Liver (tissue), 9 donors: ENCODE data around the gene RGS10. TPM values are rescaled to one million over a fixed set of nuclear protein-coding genes. Genes with fewer than 3 reads are reported as not detected.

Source experiments
- DNase-seq: peaks from one replicate; pipeline ENCODE4 v3.0.0-alpha.2; 2017; ENCODE audit warnings: low spot score
- H3K27ac ChIP-seq, 2 donors: one replicate each; pipeline ENCODE4 v1.7.0; 2013; ENCODE audit warnings: inconsistent platforms in 2 of 2, low read length in 2 of 2, control low read depth in 1 of 2, low read depth in 1 of 2, mild to moderate bottlenecking in 1 of 2
- H3K27me3 ChIP-seq, 4 donors: one replicate each; pipeline versions ENCODE4 v1.6.1 to v1.7.0; 2013; ENCODE audit warnings: low read length in 3 of 4, inconsistent platforms in 1 of 4, mild to moderate bottlenecking in 1 of 4, moderate library complexity in 1 of 4; ENCODE audit not compliant: control insufficient read depth in 4 of 4, insufficient read depth in 4 of 4
- H3K36me3 ChIP-seq, 4 donors: one replicate each; pipeline versions ENCODE4 v1.6.1 to v1.7.0; 2013; ENCODE audit warnings: low read length in 3 of 4, mild to moderate bottlenecking in 3 of 4, low read depth in 1 of 4, moderate library complexity in 1 of 4; ENCODE audit not compliant: control insufficient read depth in 4 of 4, insufficient read depth in 3 of 4
- H3K4me1 ChIP-seq, 4 donors: one replicate each; pipeline versions ENCODE4 v1.6.1 to v1.7.0; 2013; ENCODE audit warnings: low read length in 3 of 4, mild to moderate bottlenecking in 3 of 4, moderate library complexity in 1 of 4; ENCODE audit not compliant: control insufficient read depth in 4 of 4, insufficient read depth in 4 of 4
- H3K4me3 ChIP-seq, 3 donors: one replicate each; pipeline versions ENCODE4 v1.6.1 to v1.7.0; 2013; ENCODE audit warnings: low read length in 3 of 3, control low read depth in 1 of 3, low read depth in 1 of 3, mild to moderate bottlenecking in 1 of 3
- H3K9ac ChIP-seq, 2 donors: one replicate each; pipeline ENCODE4 v1.7.0; 2013; ENCODE audit warnings: low read length in 2 of 2, mild to moderate bottlenecking in 2 of 2, moderate library complexity in 2 of 2, control low read depth in 1 of 2, low read depth in 1 of 2
- H3K9me3 ChIP-seq, 4 donors: one replicate each; pipeline versions ENCODE4 v1.6.1 to v1.7.0; 2013; ENCODE audit warnings: low read length in 3 of 4; ENCODE audit not compliant: control insufficient read depth in 4 of 4
- ATF3 ChIP-seq: IDR thresholded peaks from 2 replicates; pipeline ENCODE4 v1.6.1; 2016; ENCODE audit warnings: antibody characterized with exemption
- EGR1 ChIP-seq, 2 donors: IDR thresholded peaks; 2 replicates each; pipeline ENCODE4 v1.6.1; 2016 to 2018; ENCODE audit warnings: antibody characterized with exemption in 2 of 2, low read depth in 2 of 2
- FOXA1 ChIP-seq: IDR thresholded peaks from 2 replicates; pipeline ENCODE4 v1.6.1; 2016; ENCODE audit warnings: antibody characterized with exemption
- FOXA2 ChIP-seq: IDR thresholded peaks from 2 replicates; pipeline ENCODE4 v1.6.1; 2016; ENCODE audit warnings: antibody characterized with exemption
- GABPA ChIP-seq, 2 donors: IDR thresholded peaks in 1 of 2; conservative IDR thresholded peaks in 1 of 2; 2 replicates each; pipeline ENCODE4 v1.6.1; 2016; ENCODE audit warnings: antibody characterized with exemption in 2 of 2, mild to moderate bottlenecking in 1 of 2, moderate library complexity in 1 of 2
- HNF4A ChIP-seq, 2 donors: conservative IDR thresholded peaks; 2 replicates each; pipeline ENCODE4 v1.6.1; 2016; ENCODE audit warnings: antibody characterized with exemption in 2 of 2, mild to moderate bottlenecking in 2 of 2
- HNF4G ChIP-seq: IDR thresholded peaks from 2 replicates; pipeline ENCODE4 v1.6.1; 2016; ENCODE audit warnings: antibody characterized with exemption
- JUND ChIP-seq, 2 donors: IDR thresholded peaks; 2 replicates each; pipeline ENCODE4 v1.6.1; 2016; ENCODE audit warnings: antibody characterized with exemption in 2 of 2
- NR2F2 ChIP-seq: IDR thresholded peaks from 2 replicates; pipeline ENCODE4 v1.6.1; 2016; ENCODE audit warnings: antibody characterized with exemption
- RAD21 ChIP-seq, 2 donors: IDR thresholded peaks; 2 replicates each; pipeline ENCODE4 v1.6.1; 2016; ENCODE audit warnings: antibody characterized with exemption in 2 of 2, mild to moderate bottlenecking in 2 of 2
- REST ChIP-seq: IDR thresholded peaks from 2 replicates; pipeline ENCODE4 v1.6.1; 2016; ENCODE audit warnings: antibody characterized with exemption, mild to moderate bottlenecking
- RXRA ChIP-seq, 2 donors: IDR thresholded peaks; 2 replicates each; pipeline ENCODE4 v1.6.1; 2017 to 2018; ENCODE audit warnings: antibody characterized with exemption in 2 of 2, mild to moderate bottlenecking in 1 of 2
- SP1 ChIP-seq: IDR thresholded peaks from 2 replicates; pipeline ENCODE4 v1.6.1; 2018; ENCODE audit warnings: antibody characterized with exemption, mild to moderate bottlenecking
- TAF1 ChIP-seq: conservative IDR thresholded peaks from 2 replicates; pipeline ENCODE4 v1.6.1; 2016; ENCODE audit warnings: antibody characterized with exemption, mild to moderate bottlenecking
- WGBS: extraction: QIAGEN DNeasy Blood & Tissue Kit; methylation state at CpG from one replicate; pipeline ENCODE4 v1.1.7; 2013; 5-methylcytosine and 5-hydroxymethylcytosine counted together
- polyA plus RNA-seq, 2 donors: library from polyadenylated mRNA; stranded (reverse) in 1 of 2; unstranded in 1 of 2; fragments of 200-250 nt in 1 of 2; fragments of >200 nt in 1 of 2; fragmentation: Nextera tagmentation in 1 of 2; extraction: Ambion mirVana in 1 of 2; gene quantifications; one replicate each; pipeline versions ENCODE4 v1.2.1 to v1.2.3, GENCODE V29; 2013 to 2015
- total RNA-seq, 2 donors: library from RNA; depleted of rRNA; stranded (reverse); fragments of >200 nt; gene quantifications; one replicate each; pipeline ENCODE4 v1.2.3, GENCODE V29; 2014
- donor health status: healthy.
- donor health status: healthy.
- donor health status: healthy.
- donor health status: healthy.
- donor health status: healthy.

The RGS10 gene
- total and polyA plus RNA-seq, 4 donors, result 1.8 to 51.9 (median 2.2) TPM

- TF ChIP-seq REST, result no peak
- TF ChIP-seq FOXA1, result no peak
- TF ChIP-seq JUND (IDR thresholded peaks at IDR 0.05), result no peak
- no peak for TF ChIP-seq ATF3
- TF ChIP-seq RAD21 (IDR thresholded peaks at IDR 0.05), result no peak
- TF ChIP-seq HNF4A (conservative IDR thresholded peaks at IDR 0.05), result no peak
- TF ChIP-seq HNF4G, result no peak
Measured at GRCh38 chr10:119550827-119551226, 8.3 kb upstream of the RGS10 start (continued).

GRCh38 chr10:119549247-119549999 lies 6.9 kb upstream of the RGS10 start:
- DNase-seq, result no peak
- WGBS, result 61% methylated on average over 2 of the region's 2 CpGs
- no peaks in the 10 kb centered on the region for H3K9me3 ChIP-seq
- no peak overlapping the region for H3K4me3 ChIP-seq
- H3K27ac ChIP-seq, result no peak overlapping the region
- H3K27me3 ChIP-seq, result peaks cover 0 to 2% (median under 1%) of the 10 kb centered on the region in 4 donors
- no peaks in the 10 kb centered on the region for H3K36me3 ChIP-seq
- TF ChIP-seq RAD21 (IDR thresholded peaks at IDR 0.05) (no peak), TAF1 (no peak)
- no peaks in the 10 kb centered on the region for H3K4me1 ChIP-seq
- no peak overlapping the region for H3K9ac ChIP-seq

GRCh38 chr10:119546009-119546408 lies 3.5 kb upstream of the RGS10 start:
- no peak for DNase-seq

More at GRCh38 chr10:119546009-119546408, 3.5 kb upstream of the RGS10 start:
- 57% methylated on average over 3 of the region's 3 CpGs for WGBS
- H3K27ac ChIP-seq, result no peak overlapping the region
- no peak overlapping the region for H3K4me3 ChIP-seq
- no peaks in the 10 kb centered on the region for H3K36me3 ChIP-seq
- H3K4me1 ChIP-seq, result peaks cover 9 to 16% (median 11%) of the 10 kb centered on the region in 4 donors
- H3K9me3 ChIP-seq, result no peaks in the 10 kb centered on the region
- TF ChIP-seq REST, result no peak
- no peak for TF ChIP-seq TAF1
- TF ChIP-seq FOXA2, result no peak
- TF ChIP-seq GABPA (IDR thresholded peaks at IDR 0.05 in 1 of 2, conservative IDR thresholded peaks at IDR 0.05 in 1 of 2), result no peak
- TF ChIP-seq JUND (IDR thresholded peaks at IDR 0.05), result no peak
- TF ChIP-seq RXRA (IDR thresholded peaks at IDR 0.05), result no peak
- no peak for TF ChIP-seq SP1
- no peak for TF ChIP-seq ATF3
- no peak for TF ChIP-seq FOXA1
- TF ChIP-seq NR2F2, result no peak
- TF ChIP-seq EGR1 (IDR thresholded peaks at IDR 0.05; ENCODE audit: low read depth in 2 of 2), result no peak
- TF ChIP-seq HNF4G, result no peak
- H3K9ac ChIP-seq, result no peak overlapping the region
- H3K27me3 ChIP-seq, result peaks cover 0 to 12% (median under 1%) of the 10 kb centered on the region in 4 donors
